T-cell (primary cell): ENCODE results near the gene IQGAP2. TPM values are rescaled to one million over a fixed set of nuclear protein-coding genes. Genes with fewer than 3 reads are reported as not detected.

Experiments
- ATAC-seq, 4 experiments: fragments of 200-7000 bp in 3 of 4; fragments of 150-1000 bp in 1 of 4; cut with Tn5 transposase; replicated peaks in 1 of 4; 1 replicate in 3 of 4; 2 replicates in 1 of 4; pipeline ENCODE4 v1.10.0; 2021; ENCODE audit warnings: moderate library complexity in 3 of 4, mild to moderate bottlenecking in 2 of 4, moderate number of reproducible peaks in 1 of 4
- CTCF ChIA-PET, 2 donors: fragments of 300-600 bp; sonication (Branson Sonifier 250); formaldehyde crosslinking; loops; one replicate each; lab custom pipeline; 2022; ENCODE audit warnings: antibody characterized with exemption in 2 of 2; lab: Charles Lee
- POLR2A ChIA-PET, 2 donors: fragments of 300-600 bp; sonication (Branson Sonifier 250); formaldehyde crosslinking; loops; one replicate each; lab custom pipeline; 2022; ENCODE audit warnings: antibody characterized with exemption in 2 of 2; lab: Charles Lee
- DNase-seq, 35 experiments: peaks; one replicate each; pipeline versions ENCODE4 v3.0.0 to v3.0.0-alpha.2; 2013 to 2023
- H3K27ac ChIP-seq: one replicate; pipeline ENCODE4 v1.5.1; 2013; ENCODE audit warnings: low read length
- H3K27me3 ChIP-seq, 2 experiments: replicated peaks in 1 of 2; 1 replicate in 1 of 2; 2 replicates in 1 of 2; pipeline versions ENCODE4 v1.6.1 to v1.7.0; 2013; ENCODE audit warnings: low read length in 1 of 2, mixed read lengths in 1 of 2; ENCODE audit not compliant: control insufficient read depth in 2 of 2, insufficient read depth in 2 of 2; ENCODE audit errors: extremely low read depth in 1 of 2
- H3K36me3 ChIP-seq, 2 donors: 1 replicate in 1 of 2; 2 replicates in 1 of 2; pipeline versions ENCODE4 v1.6.1 to v1.7.0; 2013; ENCODE audit warnings: low read length in 1 of 2; ENCODE audit not compliant: control insufficient read depth in 2 of 2, insufficient read depth in 1 of 2; ENCODE audit errors: extremely low read depth in 1 of 2
- H3K4me1 ChIP-seq, 2 experiments: 1 replicate in 1 of 2; 2 replicates in 1 of 2; pipeline versions ENCODE4 v1.6.1 to v1.7.0; 2013; ENCODE audit warnings: low read length in 2 of 2, mixed read lengths in 1 of 2; ENCODE audit not compliant: insufficient read depth in 2 of 2, control insufficient read depth in 1 of 2; ENCODE audit errors: extremely low read depth in 1 of 2
- H3K4me3 ChIP-seq, 2 donors: 1 replicate in 1 of 2; 2 replicates in 1 of 2; pipeline versions ENCODE4 v1.5.1 to v1.7.0; 2013; ENCODE audit warnings: mild to moderate bottlenecking in 2 of 2, low read length in 1 of 2, moderate library complexity in 1 of 2; ENCODE audit not compliant: control insufficient read depth in 1 of 2; ENCODE audit errors: extremely low read depth in 1 of 2
- H3K9me3 ChIP-seq: 2 replicates; pipeline ENCODE4 v1.7.0; 2013
- H3K27ac Mint-ChIP-seq, 2 donors: one replicate each; pipeline ENCODE4 v1.8.0; 2020 to 2021; ENCODE audit warnings: mild to moderate bottlenecking in 2 of 2, mixed read lengths in 2 of 2
- H3K27me3 Mint-ChIP-seq, 2 donors: one replicate each; pipeline ENCODE4 v1.8.0; 2021 to 2022; ENCODE audit warnings: mixed read lengths in 2 of 2
- H3K36me3 Mint-ChIP-seq: one replicate; pipeline ENCODE4 v1.8.0; 2021; ENCODE audit warnings: mixed read lengths
- H3K4me1 Mint-ChIP-seq, 3 donors: one replicate each; pipeline ENCODE4 v1.8.0; 2020 to 2022; ENCODE audit warnings: mixed read lengths in 3 of 3, mild to moderate bottlenecking in 1 of 3
- H3K4me3 Mint-ChIP-seq, 3 donors: one replicate each; pipeline ENCODE4 v1.8.0; 2020 to 2022; ENCODE audit warnings: mild to moderate bottlenecking in 3 of 3, mixed read lengths in 3 of 3, moderate library complexity in 3 of 3
- H3K9me3 Mint-ChIP-seq, 3 donors: one replicate each; pipeline ENCODE4 v1.8.0; 2020 to 2022; ENCODE audit warnings: mixed read lengths in 3 of 3
- WGBS: methylation state at CpG from one replicate; pipeline ENCODE4 v1.1.5; 2013; ENCODE audit warnings: missing lambda C conversion rate; ENCODE audit not compliant: insufficient coverage; 5-methylcytosine and 5-hydroxymethylcytosine counted together
- total RNA-seq, 35 experiments: library from RNA in 6 of 35; stranded (reverse) in 6 of 35; fragments of 120-200 nt in 1 of 35; gene quantifications; one replicate each; pipeline versions ENCODE4 v1.2.1 to v1.2.4 and lab custom pipeline; 2013 to 2026

Gene IQGAP2
- total RNA-seq, 5 donors from 2014 or later (not counting 1 experiment from before 2014, with no cell fraction given) = 66.5 to 121 (median 72.5) TPM

GRCh38 chr5:76388791-76389512 is 14.1 kb upstream of the IQGAP2 start:
- Mint-ChIP-seq H3K27ac (peak overlapping the region in 1 of 2 donors; percentile 49), H3K4me3 (no peak overlapping the region), H3K9me3 (no peaks in the 10 kb centered on the region), H3K27me3 (no peaks in the 10 kb centered on the region), H3K4me1 (peaks cover 55 to 74% (median 66%) of the 10 kb centered on the region in 3 donors), H3K36me3 (no peaks in the 10 kb centered on the region)
- CTCF ChIA-PET = interaction anchor here in 1 of 2 donors (0.6 kb wide), 1 partner anchor 10 kb away, joined by 5 read pairs; no protein-coding TSS in a partner anchor
- POLR2A ChIA-PET = interaction anchor here (0.5 to 1.0 kb wide), 5 partner anchors 10 to 121 kb away, joined by 3 to 13 read pairs (median 3); no protein-coding TSS in a partner anchor
- WGBS = 91% methylated on average over 9 of the region's 11 CpGs
- ATAC-seq (no peak), DNase-seq (no peak)
- Histone ChIP-seq H3K27ac (no peak overlapping the region), H3K36me3 (no peaks in the 10 kb centered on the region), H3K4me1 (peaks cover 39 to 53% of the 10 kb centered on the region in 2 experiments), H3K4me3 (no peak overlapping the region), H3K27me3 (no peaks in the 10 kb centered on the region), H3K9me3 (no peaks in the 10 kb centered on the region)

DNA sequence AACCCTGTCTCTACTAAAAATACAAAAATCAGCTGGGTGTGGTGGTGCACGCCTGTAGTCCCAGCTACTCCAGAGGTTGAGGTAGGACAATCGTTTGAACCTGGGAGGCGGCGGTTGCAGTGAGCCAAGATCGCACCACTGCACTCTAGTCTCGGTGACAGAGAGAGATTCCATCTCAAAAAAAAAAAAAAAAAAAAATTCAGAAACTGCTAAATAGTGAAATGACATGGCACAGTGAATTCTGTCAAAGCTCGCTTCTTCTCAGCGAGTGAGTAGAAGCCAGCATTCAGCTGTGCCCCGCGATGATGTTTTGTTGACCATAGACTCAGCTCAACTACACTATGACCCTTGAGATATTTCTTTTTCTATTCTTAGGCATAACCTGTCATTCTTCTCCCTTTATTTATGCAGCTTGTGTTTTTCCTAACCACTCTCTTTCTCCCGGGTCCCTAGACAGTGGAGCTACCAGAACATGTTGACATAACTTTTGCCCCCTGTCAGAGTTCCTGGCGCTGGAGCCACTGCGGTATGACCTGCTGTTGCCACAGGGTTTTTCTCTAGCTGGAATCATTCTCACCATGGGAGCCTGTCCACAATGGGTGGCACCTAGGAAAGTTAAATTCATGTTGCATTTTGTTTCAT is 13.5 kb upstream of the IQGAP2 start:
- Mint-ChIP-seq H3K4me3 (peak overlapping the region in 1 of 3 donors; percentile 58), H3K36me3 (no peaks in the 10 kb centered on the region), H3K27me3 (no peaks in the 10 kb centered on the region), H3K4me1 (peaks cover 57 to 75% (median 67%) of the 10 kb centered on the region in 3 donors), H3K9me3 (no peaks in the 10 kb centered on the region), H3K27ac (peak overlapping the region; percentile 84 to 90)
- 98% methylated on average over 6 of the region's 13 CpGs for WGBS
- Histone ChIP-seq H3K4me3 (no peak overlapping the region), H3K27me3 (no peaks in the 10 kb centered on the region), H3K9me3 (no peaks in the 10 kb centered on the region), H3K36me3 (no peaks in the 10 kb centered on the region), H3K27ac (no peak overlapping the region), H3K4me1 (peaks cover 34 to 52% of the 10 kb centered on the region in 2 experiments)
- no peak for ATAC-seq
- CTCF ChIA-PET = interaction anchor here (0.6 to 0.7 kb wide), 5 partner anchors 10 to 189 kb away, joined by 3 to 5 read pairs (median 3); partner anchors contain the start of gene IQGAP2 (in 1 of the 2)
- POLR2A ChIA-PET = interaction anchor here (0.5 to 1.0 kb wide), 4 partner anchors 20 to 1355 kb away, joined by 3 to 6 read pairs (median 3); no protein-coding TSS in a partner anchor
- DNase-seq = no peak

GRCh38 chr5:76391014-76391413 is 12.1 kb upstream of the IQGAP2 start:
- H3K4me1 Mint-ChIP-seq = peaks cover 58 to 72% (median 67%) of the 10 kb centered on the region in 3 donors
- H3K4me1 ChIP-seq = peaks cover 37 to 53% of the 10 kb centered on the region in 2 experiments

GRCh38 chr5:76393035-76393680 is 9.9 kb upstream of the IQGAP2 start:
- Mint-ChIP-seq H3K27me3 (no peaks in the 10 kb centered on the region), H3K4me1 (peaks cover 58 to 66% (median 64%) of the 10 kb centered on the region in 3 donors), H3K9me3 (no peaks in the 10 kb centered on the region), H3K36me3 (no peaks in the 10 kb centered on the region), H3K27ac (peak overlapping the region; percentile 90 to 91), H3K4me3 (peak overlapping the region in 2 of 3 donors; percentile 13 to 62)
- peak overlapping the region; percentile 30 for H3K27ac ChIP-seq
- H3K36me3 ChIP-seq = no peaks in the 10 kb centered on the region
- ChIA-PET CTCF (no interaction called here), POLR2A (no interaction called here)
- DNase-seq (peak in 27 of 35 experiments; percentile 7 to 56 (median 37)), ATAC-seq (peak; percentile 70 to 87 (median 82))
- no peaks in the 10 kb centered on the region for H3K27me3 ChIP-seq
- no peak overlapping the region for H3K4me3 ChIP-seq
- peaks cover 37 to 53% of the 10 kb centered on the region in 2 experiments for H3K4me1 ChIP-seq
- H3K9me3 ChIP-seq = no peaks in the 10 kb centered on the region
- WGBS = 40% methylated on average over 1 of the region's 5 CpGs

More at GRCh38 chr5:76391014-76391413, 12.1 kb upstream of the IQGAP2 start:
- POLR2A ChIA-PET = no interaction called here
- H3K36me3 Mint-ChIP-seq = no peaks in the 10 kb centered on the region
- Histone ChIP-seq H3K9me3 (no peaks in the 10 kb centered on the region), H3K36me3 (no peaks in the 10 kb centered on the region), H3K27me3 (no peaks in the 10 kb centered on the region), H3K27ac (peak overlapping the region; percentile 59), H3K4me3 (no peak overlapping the region)
- peak overlapping the region; percentile 84 to 90 for H3K27ac Mint-ChIP-seq
- DNase-seq (peak in 22 of 35 experiments; percentile 6 to 54 (median 24)), ATAC-seq (peak; percentile 71 to 85 (median 76))
- CTCF ChIA-PET = interaction anchor here in 1 of 2 donors (0.6 kb wide), 1 partner anchor 81 kb away, joined by 3 read pairs; no protein-coding TSS in a partner anchor
- no peaks in the 10 kb centered on the region for H3K9me3 Mint-ChIP-seq
- H3K27me3 Mint-ChIP-seq = no peaks in the 10 kb centered on the region
- WGBS = 10% methylated on average over 8 of the region's 9 CpGs
- H3K4me3 Mint-ChIP-seq = peak overlapping the region; percentile 24 to 58 (median 55)

GRCh38 chr5:76397200-76397599 is 5.9 kb upstream of the IQGAP2 start:
- ATAC-seq (no peak), DNase-seq (no peak)
- Histone ChIP-seq H3K27me3 (no peaks in the 10 kb centered on the region), H3K36me3 (no peaks in the 10 kb centered on the region), H3K9me3 (no peaks in the 10 kb centered on the region), H3K27ac (no peak overlapping the region), H3K4me3 (no peak overlapping the region), H3K4me1 (peaks cover 27 to 38% of the 10 kb centered on the region in 2 experiments)
- Mint-ChIP-seq H3K27ac (no peak overlapping the region), H3K27me3 (no peaks in the 10 kb centered on the region), H3K4me3 (no peak overlapping the region), H3K36me3 (no peaks in the 10 kb centered on the region), H3K4me1 (peaks cover 52 to 53% (median 52%) of the 10 kb centered on the region in 3 donors), H3K9me3 (no peaks in the 10 kb centered on the region)
- WGBS = no CpG with 5 or more reads among the region's 2 CpGs
- ChIA-PET POLR2A (no interaction called here), CTCF (no interaction called here)

DNA sequence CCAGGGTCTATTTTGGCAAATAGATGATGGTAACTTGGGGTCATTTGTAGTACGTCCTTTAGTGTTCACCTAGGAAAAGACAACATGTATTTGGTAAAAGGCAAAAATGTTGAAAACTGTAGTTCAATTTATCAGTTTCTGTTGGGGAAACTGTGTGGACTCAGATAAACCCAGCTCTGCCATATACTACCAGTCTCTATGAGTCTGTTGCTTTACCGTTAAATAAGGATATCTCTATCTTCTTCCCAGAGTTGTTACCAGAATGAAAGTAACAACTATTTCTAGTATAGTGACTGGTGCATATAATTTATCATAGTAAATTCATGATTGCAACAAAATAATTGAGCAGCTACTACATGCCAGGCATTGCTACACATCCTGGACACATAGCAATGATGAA is 3.8 kb upstream of the IQGAP2 start:
- Mint-ChIP-seq H3K27ac (no peak overlapping the region), H3K27me3 (no peaks in the 10 kb centered on the region), H3K4me1 (peaks cover 36 to 37% (median 36%) of the 10 kb centered on the region in 3 donors), H3K4me3 (no peak overlapping the region), H3K36me3 (no peaks in the 10 kb centered on the region), H3K9me3 (no peaks in the 10 kb centered on the region)
- Histone ChIP-seq H3K27me3 (no peaks in the 10 kb centered on the region), H3K36me3 (no peaks in the 10 kb centered on the region), H3K27ac (no peak overlapping the region), H3K9me3 (no peaks in the 10 kb centered on the region), H3K4me1 (peaks cover 19 to 30% of the 10 kb centered on the region in 2 experiments), H3K4me3 (no peak overlapping the region)
- WGBS = no CpG with 5 or more reads among the region's 2 CpGs
- POLR2A ChIA-PET = no interaction called here
- ATAC-seq (no peak), DNase-seq (no peak)
- CTCF ChIA-PET = interaction anchor here in 1 of 2 donors (0.7 kb wide), 1 partner anchor 12 kb away, joined by 6 read pairs; no protein-coding TSS in a partner anchor
